Testis (tissue), 3 donors: ENCODE results near the gene DNAJC18. TPM values are rescaled to one million over a fixed set of nuclear protein-coding genes. Genes with fewer than 3 reads are reported as not detected.

Experiments
- DNase-seq: peaks from one replicate; pipeline ENCODE4 v3.0.0-alpha.2; 2019
- H3K27ac ChIP-seq, 2 donors: fragments of 200-600 bp; sonication (generic); one replicate each; pipeline ENCODE4 v1.5.1; 2019
- H3K27me3 ChIP-seq: fragments of 200-600 bp; sonication (generic); one replicate; pipeline ENCODE4 v1.5.1; 2019
- H3K36me3 ChIP-seq: fragments of 200-600 bp; sonication (generic); one replicate; pipeline ENCODE4 v1.5.1; 2017; ENCODE audit warnings: low read depth; ENCODE audit errors: missing control alignments
- H3K4me1 ChIP-seq: fragments of 200-600 bp; sonication (generic); one replicate; pipeline ENCODE4 v1.5.1; 2019
- H3K4me3 ChIP-seq, 2 donors: fragments of 200-600 bp; sonication (generic); one replicate each; pipeline ENCODE4 v1.5.1; 2017 to 2019
- H3K9me3 ChIP-seq: fragments of 200-600 bp; sonication (generic); one replicate; pipeline ENCODE4 v1.5.1; 2017
- POLR2A ChIP-seq: fragments of 450-650 bp; IDR thresholded peaks from one replicate; pipeline ENCODE4 v1.6.1; 2017; ENCODE audit warnings: antibody characterized with exemption, mild to moderate bottlenecking, moderate library complexity
- WGBS, 2 donors: methylation state at CpG; one replicate each; pipeline ENCODE4 v1.1.5; 2018; 5-methylcytosine and 5-hydroxymethylcytosine counted together
- intact Hi-C: fragments of 100-400 bp; cut with DNase I; formaldehyde crosslinking; loops from one replicate; pipeline ENCODE4 v1.15.1; 2023; ENCODE audit warnings: low total_unique reads
- polyA plus RNA-seq: library from polyadenylated mRNA; stranded (reverse); fragments of 350-450 nt; fragmentation: Illumina TruSeq; extraction: RNeasy Lipid Tissue Mini Kit (QIAGEN cat#74804); gene quantifications from one replicate; pipeline ENCODE4 v1.2.3, GENCODE V29; 2014; ENCODE audit warnings: low read depth, low replicate concordance; ENCODE audit not compliant: insufficient read depth
- total RNA-seq, 2 donors: library from RNA; depleted of rRNA; stranded (reverse); fragments of >200 nt; gene quantifications; one replicate each; pipeline ENCODE4 v1.2.3, GENCODE V29; 2016
- TF ChIP-seq, protein P1 (sequence below), 3 experiments: fragments of 450-650 bp in 2 of 3; fragments of 200-600 bp in 1 of 3; sonication (generic) in 1 of 3; IDR thresholded peaks; one replicate each; pipeline ENCODE4 v1.5.1; 2016 to 2019; ENCODE audit warnings: antibody characterized with exemption in 3 of 3, mild to moderate bottlenecking in 2 of 3, moderate library complexity in 1 of 3

Gene DNAJC18
- total and polyA plus RNA-seq, 3 donors from 2014 or later, result 45.0 to 283 (median 98.3) TPM

DNA sequence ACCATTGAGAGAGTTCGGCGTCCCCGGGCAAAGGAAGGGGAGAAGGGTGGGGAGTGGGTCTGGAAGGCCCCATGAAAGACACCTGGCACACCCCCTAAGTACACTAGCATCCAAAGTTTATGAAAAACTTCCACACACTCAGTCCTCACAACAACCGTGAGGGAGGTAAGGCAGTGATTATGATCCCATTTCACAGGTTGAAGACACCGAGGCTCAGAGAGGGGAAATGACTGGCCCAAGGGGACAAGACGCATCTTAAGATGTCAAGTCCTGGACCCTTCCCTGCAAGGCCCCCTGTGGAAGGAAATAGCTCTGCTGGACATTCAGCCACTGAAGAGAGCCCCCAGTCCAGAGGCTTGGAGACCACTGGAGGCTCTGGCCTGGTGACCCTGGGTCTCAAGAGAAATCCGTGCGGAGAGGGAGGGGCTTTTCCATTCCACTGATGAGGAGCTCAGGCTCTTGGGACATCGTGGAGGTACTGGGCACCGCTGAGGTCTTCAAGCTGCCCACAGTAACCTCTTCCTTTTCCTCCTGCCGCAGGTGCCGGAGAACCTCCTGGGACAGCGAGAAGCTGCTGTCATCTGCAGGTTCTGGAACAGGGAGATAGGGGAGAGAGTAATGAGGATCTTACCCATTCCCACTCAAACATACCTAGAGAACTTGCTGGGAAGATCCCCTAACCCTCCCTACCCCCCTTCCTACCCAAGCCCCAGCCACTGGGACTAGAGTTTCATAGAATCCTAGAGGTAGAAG is 36.7 kb upstream of the DNAJC18 start:
- DNase-seq, result no peak
- 91 to 93% methylated on average over 13 of the region's 13 CpGs for WGBS, 2 donors
- Histone ChIP-seq H3K9me3 (no peaks in the 10 kb centered on the region), H3K27ac (no peak overlapping the region), H3K36me3 (no peaks in the 10 kb centered on the region), H3K4me1 (no peaks in the 10 kb centered on the region), H3K4me3 (no peak overlapping the region), H3K27me3 (no peaks in the 10 kb centered on the region)
- intact Hi-C loops, result no loop called here
- TF ChIP-seq, protein P1, sequence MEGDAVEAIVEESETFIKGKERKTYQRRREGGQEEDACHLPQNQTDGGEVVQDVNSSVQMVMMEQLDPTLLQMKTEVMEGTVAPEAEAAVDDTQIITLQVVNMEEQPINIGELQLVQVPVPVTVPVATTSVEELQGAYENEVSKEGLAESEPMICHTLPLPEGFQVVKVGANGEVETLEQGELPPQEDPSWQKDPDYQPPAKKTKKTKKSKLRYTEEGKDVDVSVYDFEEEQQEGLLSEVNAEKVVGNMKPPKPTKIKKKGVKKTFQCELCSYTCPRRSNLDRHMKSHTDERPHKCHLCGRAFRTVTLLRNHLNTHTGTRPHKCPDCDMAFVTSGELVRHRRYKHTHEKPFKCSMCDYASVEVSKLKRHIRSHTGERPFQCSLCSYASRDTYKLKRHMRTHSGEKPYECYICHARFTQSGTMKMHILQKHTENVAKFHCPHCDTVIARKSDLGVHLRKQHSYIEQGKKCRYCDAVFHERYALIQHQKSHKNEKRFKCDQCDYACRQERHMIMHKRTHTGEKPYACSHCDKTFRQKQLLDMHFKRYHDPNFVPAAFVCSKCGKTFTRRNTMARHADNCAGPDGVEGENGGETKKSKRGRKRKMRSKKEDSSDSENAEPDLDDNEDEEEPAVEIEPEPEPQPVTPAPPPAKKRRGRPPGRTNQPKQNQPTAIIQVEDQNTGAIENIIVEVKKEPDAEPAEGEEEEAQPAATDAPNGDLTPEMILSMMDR (IDR thresholded peaks at IDR 0.05), result no peak
- TF ChIP-seq POLR2A, result no peak

GRCh38 chr5:139474890-139475791 is 35.8 kb upstream of the DNAJC18 start:
- WGBS, 2 donors, result 57 to 68% methylated on average over 13 of the region's 13 CpGs
- intact Hi-C loops, result no loop called here
- Histone ChIP-seq H3K36me3 (no peaks in the 10 kb centered on the region), H3K27ac (no peak overlapping the region), H3K4me3 (no peak overlapping the region), H3K4me1 (no peaks in the 10 kb centered on the region), H3K27me3 (no peaks in the 10 kb centered on the region), H3K9me3 (no peaks in the 10 kb centered on the region)
- DNase-seq, result no peak
- TF ChIP-seq POLR2A, result no peak
- TF ChIP-seq, protein P1 (IDR thresholded peaks at IDR 0.05), result no peak

GRCh38 chr5:139473565-139473964 is 34.2 kb upstream of the DNAJC18 start:
- WGBS, 2 donors, result 69 to 74% methylated on average over 2 of the region's 2 CpGs
- DNase-seq, result no peak

GRCh38 chr5:139473105-139473504 is 33.8 kb upstream of the DNAJC18 start:
- intact Hi-C loops, result no loop called here
- no peak for TF ChIP-seq POLR2A
- TF ChIP-seq, protein P1 (IDR thresholded peaks at IDR 0.05), result no peak
- Histone ChIP-seq H3K27me3 (no peaks in the 10 kb centered on the region), H3K36me3 (no peaks in the 10 kb centered on the region), H3K4me3 (no peak overlapping the region), H3K9me3 (no peaks in the 10 kb centered on the region), H3K27ac (peak overlapping the region in 1 of 2 donors; percentile 7), H3K4me1 (no peaks in the 10 kb centered on the region)
- WGBS, 2 donors, result 75 to 91% methylated on average over 3 to 8 of the region's 8 CpGs
- DNase-seq, result no peak

More at GRCh38 chr5:139473565-139473964, 34.2 kb upstream of the DNAJC18 start:
- Histone ChIP-seq H3K9me3 (no peaks in the 10 kb centered on the region), H3K27ac (peak overlapping the region in 1 of 2 donors; percentile 7), H3K4me1 (no peaks in the 10 kb centered on the region), H3K4me3 (no peak overlapping the region), H3K36me3 (no peaks in the 10 kb centered on the region), H3K27me3 (no peaks in the 10 kb centered on the region)
- TF ChIP-seq, protein P1 (IDR thresholded peaks at IDR 0.05), result no peak
- TF ChIP-seq POLR2A, result no peak
- intact Hi-C loops, result no loop called here
